WERI-Rb-1 (cell line): ENCODE results near the gene DIAPH3.

Experiments used
- DNase-seq: peaks from one replicate; pipeline ENCODE4 v3.0.0-alpha.2; 2020
- H3K27ac ChIP-seq: fragments of 250-450 bp; sonication (Bioruptor Pico); 2 replicates; pipeline ENCODE4 v1.5.1; 2020; ENCODE audit warnings: mild to moderate bottlenecking, moderate library complexity
- H3K27me3 ChIP-seq: fragments of 250-450 bp; sonication (Bioruptor Pico); 2 replicates; pipeline ENCODE4 v1.5.1; 2021; ENCODE audit warnings: mild to moderate bottlenecking, low read depth, moderate library complexity; ENCODE audit not compliant: insufficient read depth, severe bottlenecking
- H3K36me3 ChIP-seq: fragments of 250-450 bp; sonication (Bioruptor Pico); 2 replicates; pipeline ENCODE4 v1.5.1; 2020; ENCODE audit warnings: mild to moderate bottlenecking, moderate library complexity
- H3K4me3 ChIP-seq: 2 replicates; pipeline ENCODE4 v1.5.1; 2011; ENCODE audit warnings: low read depth, mild to moderate bottlenecking, control low read depth, low read length
- H3K9me3 ChIP-seq: fragments of 250-450 bp; sonication (Bioruptor Pico); 2 replicates; pipeline ENCODE4 v1.5.1; 2021; ENCODE audit warnings: mild to moderate bottlenecking, moderate library complexity; ENCODE audit not compliant: severe bottlenecking
- TF ChIP-seq, protein P1 (sequence below): IDR thresholded peaks from 2 replicates; pipeline ENCODE4 v1.5.1; 2011; ENCODE audit warnings: low read depth, mild to moderate bottlenecking, control low read depth, inconsistent platforms, low read length

The DIAPH3 gene

DNA sequence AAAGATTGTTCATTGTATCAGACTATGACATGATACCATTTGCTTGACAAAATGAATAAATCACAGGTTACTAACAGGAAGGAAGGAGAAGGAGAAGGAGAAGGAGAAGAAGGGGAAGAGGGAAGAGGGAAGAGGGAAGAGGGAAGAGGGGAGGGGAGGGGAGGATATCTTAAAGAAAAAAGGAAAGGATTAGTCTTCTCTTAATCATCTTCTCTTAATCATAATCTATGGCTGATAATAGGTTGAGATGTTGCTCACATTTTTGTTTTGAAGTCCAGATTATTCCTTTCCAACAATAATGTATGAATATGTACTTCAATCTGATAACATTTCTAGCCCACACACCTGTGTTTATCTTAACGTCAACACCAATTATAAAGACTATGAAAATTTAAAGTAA is 25.1 kb downstream of the DIAPH3 start:
- TF ChIP-seq, protein P1, sequence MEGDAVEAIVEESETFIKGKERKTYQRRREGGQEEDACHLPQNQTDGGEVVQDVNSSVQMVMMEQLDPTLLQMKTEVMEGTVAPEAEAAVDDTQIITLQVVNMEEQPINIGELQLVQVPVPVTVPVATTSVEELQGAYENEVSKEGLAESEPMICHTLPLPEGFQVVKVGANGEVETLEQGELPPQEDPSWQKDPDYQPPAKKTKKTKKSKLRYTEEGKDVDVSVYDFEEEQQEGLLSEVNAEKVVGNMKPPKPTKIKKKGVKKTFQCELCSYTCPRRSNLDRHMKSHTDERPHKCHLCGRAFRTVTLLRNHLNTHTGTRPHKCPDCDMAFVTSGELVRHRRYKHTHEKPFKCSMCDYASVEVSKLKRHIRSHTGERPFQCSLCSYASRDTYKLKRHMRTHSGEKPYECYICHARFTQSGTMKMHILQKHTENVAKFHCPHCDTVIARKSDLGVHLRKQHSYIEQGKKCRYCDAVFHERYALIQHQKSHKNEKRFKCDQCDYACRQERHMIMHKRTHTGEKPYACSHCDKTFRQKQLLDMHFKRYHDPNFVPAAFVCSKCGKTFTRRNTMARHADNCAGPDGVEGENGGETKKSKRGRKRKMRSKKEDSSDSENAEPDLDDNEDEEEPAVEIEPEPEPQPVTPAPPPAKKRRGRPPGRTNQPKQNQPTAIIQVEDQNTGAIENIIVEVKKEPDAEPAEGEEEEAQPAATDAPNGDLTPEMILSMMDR: no peak
- H3K9me3 ChIP-seq: no peaks in the 10 kb centered on the region
- H3K36me3 ChIP-seq: no peaks in the 10 kb centered on the region
- no peak overlapping the region for H3K27ac ChIP-seq
- no peak for DNase-seq
- H3K27me3 ChIP-seq: no peaks in the 10 kb centered on the region
- H3K4me3 ChIP-seq: no peak overlapping the region

DNA sequence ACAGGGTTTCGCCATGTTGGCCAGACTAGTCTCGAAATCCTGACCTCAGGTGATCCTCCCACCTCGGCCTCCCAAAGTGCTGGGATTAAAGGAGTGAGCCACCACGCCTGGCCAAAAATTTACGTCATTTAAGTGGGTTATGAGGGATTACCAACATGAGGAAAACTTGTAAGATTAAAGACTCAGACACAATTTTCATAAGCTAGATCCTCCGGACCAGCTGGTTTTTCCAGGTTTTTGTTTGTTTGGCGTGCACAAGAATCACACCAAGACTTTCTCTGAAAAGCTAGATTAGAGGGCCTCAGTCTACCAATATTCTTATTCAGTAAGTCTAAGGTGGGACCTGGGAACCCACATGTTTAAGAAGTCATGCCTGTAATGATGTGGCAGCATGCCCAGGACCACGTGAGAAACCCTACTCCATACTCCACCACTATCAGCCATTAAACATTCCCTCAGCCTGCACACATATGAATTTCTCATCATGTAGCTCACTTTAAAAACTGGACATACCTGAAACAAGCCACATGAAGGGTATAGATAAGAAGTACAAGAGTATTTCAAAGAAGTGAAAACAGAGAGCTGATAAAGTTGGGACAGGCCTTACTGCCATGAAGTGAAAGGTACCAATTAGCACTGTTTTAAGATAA is 25.7 kb downstream of the DIAPH3 start:
- no peak for DNase-seq
- TF ChIP-seq, protein P1: no peak
- Histone ChIP-seq H3K9me3 (no peaks in the 10 kb centered on the region), H3K36me3 (no peaks in the 10 kb centered on the region), H3K27me3 (no peaks in the 10 kb centered on the region), H3K4me3 (no peak overlapping the region), H3K27ac (no peak overlapping the region)

DNA sequence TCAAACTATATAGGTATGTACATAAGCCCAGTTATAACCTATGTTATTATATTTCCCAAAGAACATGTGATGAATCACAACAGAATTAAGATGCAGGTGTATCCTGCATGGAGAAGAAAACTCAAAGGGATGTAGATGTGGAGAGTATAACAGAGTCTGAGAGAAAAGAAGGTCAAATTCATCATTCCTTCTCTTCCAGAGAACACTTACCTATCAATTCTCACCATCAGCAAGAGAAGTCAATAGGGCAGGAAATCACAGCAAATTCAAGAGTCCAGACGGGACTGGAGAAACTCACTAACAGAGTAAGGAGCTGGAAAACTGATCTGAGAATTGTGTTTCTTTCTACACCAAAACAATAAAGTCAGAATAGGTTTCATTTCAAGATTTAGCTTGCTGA is 28.4 kb downstream of the DIAPH3 start:
- Histone ChIP-seq H3K27me3 (no peaks in the 10 kb centered on the region), H3K36me3 (no peaks in the 10 kb centered on the region), H3K4me3 (no peak overlapping the region), H3K27ac (no peak overlapping the region), H3K9me3 (no peaks in the 10 kb centered on the region)
- no peak for DNase-seq
- TF ChIP-seq, protein P1: no peak

DNA sequence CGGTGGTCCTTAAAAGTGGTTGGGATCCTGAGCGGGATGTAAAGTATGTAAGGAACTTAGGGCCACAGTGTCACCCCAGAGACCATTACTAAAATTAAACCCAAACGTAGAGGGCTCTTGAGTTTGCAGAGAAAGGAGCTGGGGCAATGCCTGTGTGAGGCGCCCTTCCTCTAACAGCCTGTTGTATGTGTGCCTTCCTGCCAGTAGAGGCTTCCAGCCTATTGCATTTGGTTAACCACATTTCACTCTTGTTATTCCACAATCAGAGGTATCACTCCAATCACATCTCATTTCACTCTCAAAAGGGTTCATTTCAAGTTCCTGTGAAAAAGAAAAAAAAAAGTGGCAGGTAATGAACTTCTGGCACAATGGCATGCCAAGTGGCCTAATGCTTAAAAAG is 29.4 kb downstream of the DIAPH3 start:
- no peak overlapping the region for H3K4me3 ChIP-seq
- no peaks in the 10 kb centered on the region for H3K9me3 ChIP-seq
- H3K27me3 ChIP-seq: no peaks in the 10 kb centered on the region
- TF ChIP-seq, protein P1: no peak
- H3K36me3 ChIP-seq: no peaks in the 10 kb centered on the region
- no peak for DNase-seq
- no peak overlapping the region for H3K27ac ChIP-seq

DNA sequence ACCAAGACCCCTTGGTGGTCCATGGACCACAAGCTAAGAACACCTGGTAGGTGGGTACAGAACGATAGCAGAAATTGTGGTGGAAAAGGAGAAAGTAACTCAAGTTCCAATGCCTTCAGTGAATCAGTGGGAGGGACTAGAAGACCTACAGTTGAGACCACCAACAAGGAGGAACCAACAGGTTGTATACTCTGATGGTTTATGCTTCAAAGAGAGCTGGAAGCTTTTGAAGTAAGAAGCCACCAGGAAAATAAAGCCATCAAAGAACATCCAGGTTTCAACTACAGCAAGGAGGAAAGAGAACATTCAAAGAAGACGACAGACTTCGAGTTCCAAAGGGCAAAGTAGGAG is 42.4 kb downstream of the DIAPH3 start:
- no peaks in the 10 kb centered on the region for H3K27me3 ChIP-seq
- TF ChIP-seq, protein P1: no peak
- no peaks in the 10 kb centered on the region for H3K36me3 ChIP-seq
- H3K27ac ChIP-seq: no peak overlapping the region
- H3K9me3 ChIP-seq: no peaks in the 10 kb centered on the region
- no peak for DNase-seq
- no peak overlapping the region for H3K4me3 ChIP-seq

DNA sequence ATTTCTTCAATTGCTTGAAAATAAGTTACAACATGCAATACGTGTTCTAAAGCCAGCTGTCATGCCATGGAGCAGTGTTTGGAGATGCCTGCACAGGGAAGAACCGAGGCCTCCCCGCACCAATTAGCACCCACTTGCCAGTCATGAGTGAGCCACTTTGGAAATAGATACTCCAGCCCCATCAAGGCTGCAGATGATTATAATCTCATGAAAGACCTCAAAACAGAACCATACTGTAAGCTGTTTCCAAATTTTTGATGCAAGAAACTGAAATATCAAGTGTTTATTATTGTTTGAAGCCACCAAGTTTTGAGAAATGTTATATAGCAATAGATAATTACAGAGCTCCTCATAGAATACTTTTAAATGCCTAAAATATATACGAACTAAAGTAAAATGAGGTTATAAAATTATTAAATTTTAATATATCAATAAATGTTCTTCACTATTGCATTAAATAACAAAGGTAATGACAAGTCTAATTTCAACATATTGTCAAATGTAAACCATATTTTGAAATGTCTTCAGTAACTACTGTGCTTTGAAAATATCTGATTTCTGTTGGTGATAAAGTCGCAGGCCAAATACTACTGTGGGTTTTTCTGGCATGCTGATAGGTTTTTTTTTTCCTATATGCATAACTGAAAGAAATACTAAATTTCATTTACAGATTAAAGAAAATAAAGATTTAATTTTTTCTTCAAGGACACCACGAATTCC is 43.0 kb downstream of the DIAPH3 start:
- Histone ChIP-seq H3K36me3 (no peaks in the 10 kb centered on the region), H3K4me3 (no peak overlapping the region), H3K27ac (no peak overlapping the region), H3K27me3 (no peaks in the 10 kb centered on the region), H3K9me3 (no peaks in the 10 kb centered on the region)
- TF ChIP-seq, protein P1: no peak
- no peak for DNase-seq
